ENCODE measurements around the gene TEX12.
A peak's percentile ranks its signal among the peaks of the same experiment; 100 is the strongest.

Gene TEX12

GRCh38 chr11:112216561-112217105 is 49.5 kb downstream of the TEX12 start:
- H3K27ac Mint-ChIP-seq: no peak overlapping the region
- no peak overlapping the region for H3K4me3 Mint-ChIP-seq
- H3K27me3 Mint-ChIP-seq: no peaks in the 10 kb centered on the region
- H3K9me3 Mint-ChIP-seq: no peaks in the 10 kb centered on the region
- H3K4me1 Mint-ChIP-seq: peaks cover 8% of the 10 kb centered on the region
- H3K36me3 Mint-ChIP-seq: no peaks in the 10 kb centered on the region

GRCh38 chr11:112219476-112220232 is 52.5 kb downstream of the TEX12 start:
- Mint-ChIP-seq H3K36me3 (no peaks in the 10 kb centered on the region), H3K27ac (peak overlapping the region; percentile 80)

GRCh38 chr11:112221274-112221835 is 54.2 kb downstream of the TEX12 start:
- Mint-ChIP-seq H3K27ac (no peak overlapping the region), H3K4me3 (no peak overlapping the region), H3K27me3 (no peaks in the 10 kb centered on the region), H3K9me3 (no peaks in the 10 kb centered on the region), H3K36me3 (no peaks in the 10 kb centered on the region), H3K4me1 (no peaks in the 10 kb centered on the region)

More at GRCh38 chr11:112219476-112220232, 52.5 kb downstream of the TEX12 start:
- H3K27me3 Mint-ChIP-seq: no peaks in the 10 kb centered on the region
- no peaks in the 10 kb centered on the region for H3K4me1 Mint-ChIP-seq
- H3K9me3 Mint-ChIP-seq: no peaks in the 10 kb centered on the region
- no peak overlapping the region for H3K4me3 Mint-ChIP-seq

All from activated naive CD4-positive, alpha-beta T cell treated with anti-CD3 and anti-CD28 coated beads, Interleukin-2, amount 50 U/mL, for 24 hours (primary cell).